Measurements from ENCODE around the gene TUBB4B. TPM values are rescaled to one million over a fixed set of nuclear protein-coding genes. Genes with fewer than 3 reads are reported as not detected.

The TUBB4B gene
- total RNA-seq, 4 donors from 2014 or later, result 92.0 to 213 (median 150) TPM

DNA sequence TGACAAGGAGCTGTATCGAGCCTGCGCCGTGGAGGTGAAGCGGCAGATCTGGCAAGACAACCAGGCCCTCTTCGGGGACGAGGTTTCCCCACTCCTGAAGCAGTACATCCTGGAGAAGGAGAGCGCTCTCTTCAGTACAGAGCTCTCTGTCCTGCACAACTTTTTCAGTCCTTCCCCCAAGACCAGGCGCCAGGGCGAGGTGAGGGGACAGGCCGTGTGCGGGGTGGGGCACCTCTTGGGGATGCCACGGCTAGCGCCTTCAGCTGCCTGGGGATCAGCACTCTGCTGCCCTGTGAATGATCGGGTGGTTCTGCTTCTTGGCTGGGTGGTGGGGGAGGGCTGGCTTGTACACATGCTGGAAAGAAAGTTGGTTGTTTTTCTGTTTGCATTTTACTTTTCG is 15.8 kb downstream of the TUBB4B start:
- TF ChIP-seq, protein P1, sequence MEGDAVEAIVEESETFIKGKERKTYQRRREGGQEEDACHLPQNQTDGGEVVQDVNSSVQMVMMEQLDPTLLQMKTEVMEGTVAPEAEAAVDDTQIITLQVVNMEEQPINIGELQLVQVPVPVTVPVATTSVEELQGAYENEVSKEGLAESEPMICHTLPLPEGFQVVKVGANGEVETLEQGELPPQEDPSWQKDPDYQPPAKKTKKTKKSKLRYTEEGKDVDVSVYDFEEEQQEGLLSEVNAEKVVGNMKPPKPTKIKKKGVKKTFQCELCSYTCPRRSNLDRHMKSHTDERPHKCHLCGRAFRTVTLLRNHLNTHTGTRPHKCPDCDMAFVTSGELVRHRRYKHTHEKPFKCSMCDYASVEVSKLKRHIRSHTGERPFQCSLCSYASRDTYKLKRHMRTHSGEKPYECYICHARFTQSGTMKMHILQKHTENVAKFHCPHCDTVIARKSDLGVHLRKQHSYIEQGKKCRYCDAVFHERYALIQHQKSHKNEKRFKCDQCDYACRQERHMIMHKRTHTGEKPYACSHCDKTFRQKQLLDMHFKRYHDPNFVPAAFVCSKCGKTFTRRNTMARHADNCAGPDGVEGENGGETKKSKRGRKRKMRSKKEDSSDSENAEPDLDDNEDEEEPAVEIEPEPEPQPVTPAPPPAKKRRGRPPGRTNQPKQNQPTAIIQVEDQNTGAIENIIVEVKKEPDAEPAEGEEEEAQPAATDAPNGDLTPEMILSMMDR (IDR thresholded peaks at IDR 0.05; ENCODE audit: low read depth), result no peak

DNA sequence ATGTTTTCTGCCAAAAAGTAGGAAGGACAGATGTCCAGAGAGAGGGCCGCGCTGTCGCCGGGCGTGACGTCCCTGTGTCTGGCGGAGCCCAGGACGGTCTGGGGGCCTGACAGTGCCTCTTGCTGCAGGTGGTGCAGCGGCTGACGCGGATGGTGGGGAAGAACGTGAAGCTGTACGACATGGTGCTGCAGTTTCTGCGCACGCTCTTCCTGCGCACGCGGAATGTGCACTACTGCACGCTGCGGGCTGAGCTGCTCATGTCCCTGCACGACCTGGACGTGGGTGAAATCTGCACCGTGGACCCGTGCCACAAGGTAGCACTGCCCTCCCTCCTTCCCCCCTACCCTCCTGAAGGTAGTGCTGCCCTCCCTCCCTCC is 21.8 kb downstream of the TUBB4B start:
- TF ChIP-seq, protein P1 (IDR thresholded peaks at IDR 0.05; ENCODE audit: low read depth), result no peak

DNA sequence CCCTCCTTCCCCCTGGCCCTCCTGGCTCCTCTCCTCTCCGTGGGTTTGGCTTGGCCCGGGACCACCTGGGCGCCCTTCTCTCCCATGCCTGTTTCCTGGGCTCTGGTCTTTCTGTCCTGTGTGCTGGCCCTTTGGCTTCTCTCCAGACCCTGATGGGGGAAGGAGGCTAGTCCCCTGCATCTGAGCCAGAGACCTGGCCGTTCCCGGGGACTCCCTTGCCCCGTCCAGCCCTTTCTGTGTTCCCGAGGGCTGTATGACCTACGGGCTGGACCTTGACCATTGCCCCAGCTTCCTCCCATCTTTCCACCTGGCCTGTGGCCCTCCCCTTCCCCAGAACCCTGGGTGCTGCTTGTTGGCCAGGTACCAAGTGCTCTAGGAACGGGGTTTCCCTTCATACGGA is 22.4 kb downstream of the TUBB4B start:
- TF ChIP-seq, protein P1 (IDR thresholded peaks at IDR 0.05; ENCODE audit: low read depth), result no peak

DNA sequence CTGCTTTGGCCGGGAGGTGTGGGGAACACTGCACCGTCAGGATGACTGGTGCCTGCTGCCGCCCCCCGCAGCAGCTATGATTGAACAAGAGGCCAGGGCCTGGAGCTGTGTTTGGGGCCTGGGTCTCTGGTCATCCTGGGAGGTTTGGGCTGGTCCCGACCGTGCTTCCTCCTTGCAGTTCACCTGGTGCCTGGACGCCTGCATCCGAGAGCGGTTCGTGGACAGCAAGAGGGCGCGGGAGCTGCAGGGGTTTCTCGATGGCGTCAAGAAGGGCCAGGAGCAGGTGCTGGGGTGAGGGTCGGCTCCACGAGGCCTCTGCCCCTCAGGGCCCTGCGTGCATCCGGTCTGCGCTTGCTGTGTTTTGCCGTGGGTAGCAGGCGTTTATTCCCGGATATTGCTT is 23.0 kb downstream of the TUBB4B start:
- TF ChIP-seq, protein P1 (IDR thresholded peaks at IDR 0.05; ENCODE audit: low read depth), result no peak

DNA sequence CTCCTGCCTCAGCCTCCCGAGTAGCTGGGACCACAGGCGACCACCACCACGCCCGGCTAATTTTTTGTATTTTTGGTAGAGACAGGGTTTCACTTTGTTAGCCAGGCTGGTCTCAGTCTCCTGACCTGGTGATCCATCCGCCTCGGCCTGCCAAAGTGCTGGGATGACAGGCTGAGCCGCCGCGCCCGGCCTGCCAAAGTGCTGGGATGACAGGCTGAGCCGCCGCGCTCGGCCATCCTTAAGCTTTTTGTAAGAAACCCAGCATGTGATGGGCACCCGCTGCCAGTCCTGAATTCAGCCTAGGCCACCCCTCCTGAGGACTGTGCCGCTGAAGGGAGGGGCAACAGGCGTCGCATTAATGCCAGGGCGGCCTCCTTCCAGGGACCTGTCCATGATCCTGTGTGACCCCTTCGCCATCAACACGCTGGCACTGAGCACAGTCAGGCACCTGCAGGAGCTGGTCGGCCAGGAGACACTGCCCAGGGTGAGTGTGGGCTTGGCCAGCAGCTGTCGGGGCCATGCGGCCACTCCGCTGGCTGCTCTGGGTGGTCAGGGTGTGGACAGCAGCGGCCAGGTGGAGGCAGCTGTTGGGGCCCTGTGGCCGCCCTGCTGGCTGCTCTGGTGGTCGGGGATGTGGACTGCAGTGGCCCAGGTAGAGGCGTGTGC is 24.5 kb downstream of the TUBB4B start:
- TF ChIP-seq, protein P1 (IDR thresholded peaks at IDR 0.05; ENCODE audit: low read depth), result no peak

DNA sequence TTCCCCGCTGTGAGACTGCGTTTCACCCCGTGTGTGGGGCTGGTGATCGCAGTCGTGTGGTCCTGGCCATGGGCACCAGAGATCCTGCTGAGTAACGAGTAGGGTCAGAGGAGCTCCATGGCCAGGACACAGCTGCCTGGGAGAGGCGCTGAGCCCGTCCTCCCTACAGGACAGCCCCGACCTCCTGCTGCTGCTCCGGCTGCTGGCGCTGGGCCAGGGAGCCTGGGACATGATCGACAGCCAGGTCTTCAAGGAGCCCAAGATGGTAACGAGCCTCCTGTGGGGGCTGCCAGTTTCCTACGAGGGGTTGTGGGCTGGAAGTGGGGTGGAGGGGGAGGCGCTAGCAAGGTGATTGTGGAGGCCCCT is 25.1 kb downstream of the TUBB4B start:
- TF ChIP-seq, protein P1 (IDR thresholded peaks at IDR 0.05; ENCODE audit: low read depth), result no peak

DNA sequence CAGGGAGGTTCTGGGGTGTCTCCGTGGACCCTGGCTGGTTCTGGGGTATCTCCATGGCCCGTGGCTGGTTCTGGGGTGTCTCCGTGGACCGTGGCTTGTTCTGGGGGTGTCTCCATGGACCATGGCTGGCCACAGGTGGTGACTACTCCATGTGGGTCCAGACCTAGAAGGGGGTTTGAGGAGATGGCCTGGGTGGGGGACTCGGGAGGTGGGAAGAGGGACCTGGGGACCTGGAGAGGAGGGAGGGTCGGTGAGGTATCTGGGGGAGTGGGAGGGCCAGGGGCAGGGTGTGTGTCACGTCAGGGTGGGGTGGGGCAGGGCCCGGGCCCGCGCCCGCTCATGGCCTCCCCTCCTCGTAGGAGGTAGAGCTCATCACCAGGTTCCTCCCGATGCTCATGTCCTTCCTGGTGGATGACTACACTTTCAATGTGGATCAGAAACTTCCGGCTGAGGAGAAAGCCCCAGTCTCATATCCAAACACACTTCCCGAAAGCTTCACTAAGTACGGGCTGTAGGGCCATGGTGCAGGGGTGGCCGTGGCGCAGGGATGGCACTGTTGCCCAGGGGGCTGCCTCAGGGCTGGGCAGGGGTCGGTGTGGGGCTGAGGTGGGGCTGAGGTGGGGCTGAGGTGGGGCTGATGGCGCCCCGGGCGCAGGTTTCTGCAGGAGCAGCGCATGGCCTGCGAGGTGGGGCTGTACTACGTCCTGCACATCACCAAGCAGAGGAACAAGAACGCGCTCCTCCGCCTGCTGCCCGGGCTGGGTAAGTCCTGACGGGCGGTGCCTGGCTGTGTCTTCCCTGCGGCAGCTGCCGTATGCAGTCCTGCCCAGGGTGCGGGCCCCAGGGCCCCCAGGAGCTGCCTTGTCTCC is 25.7 kb downstream of the TUBB4B start:
- TF ChIP-seq, protein P1 (IDR thresholded peaks at IDR 0.05; ENCODE audit: low read depth), result no peak

Data from subcutaneous adipose tissue (tissue), 4 donors.